ENCODE data around the gene CD8A.

The CD8A gene

DNA sequence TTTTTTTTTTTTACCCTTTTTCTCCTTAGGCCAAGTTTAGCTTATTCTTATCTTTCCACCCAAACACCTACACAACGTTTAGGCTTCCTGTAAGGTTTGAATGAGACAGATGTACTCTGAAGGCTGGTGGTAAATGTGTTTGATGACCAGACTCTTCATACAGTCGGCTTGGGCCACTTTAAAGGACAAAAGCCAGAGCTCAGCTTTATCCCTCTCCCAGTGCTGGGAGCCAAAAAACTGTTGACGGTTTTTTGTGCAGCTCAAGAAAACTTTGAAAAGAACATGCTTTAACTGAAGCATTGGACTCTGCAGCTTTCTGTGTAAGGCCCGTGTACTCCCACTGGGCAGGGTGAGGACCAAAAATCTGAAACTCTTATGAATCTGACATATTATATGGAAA lies 15.4 kb downstream of the CD8A start:
- TF ChIP-seq, protein P1, sequence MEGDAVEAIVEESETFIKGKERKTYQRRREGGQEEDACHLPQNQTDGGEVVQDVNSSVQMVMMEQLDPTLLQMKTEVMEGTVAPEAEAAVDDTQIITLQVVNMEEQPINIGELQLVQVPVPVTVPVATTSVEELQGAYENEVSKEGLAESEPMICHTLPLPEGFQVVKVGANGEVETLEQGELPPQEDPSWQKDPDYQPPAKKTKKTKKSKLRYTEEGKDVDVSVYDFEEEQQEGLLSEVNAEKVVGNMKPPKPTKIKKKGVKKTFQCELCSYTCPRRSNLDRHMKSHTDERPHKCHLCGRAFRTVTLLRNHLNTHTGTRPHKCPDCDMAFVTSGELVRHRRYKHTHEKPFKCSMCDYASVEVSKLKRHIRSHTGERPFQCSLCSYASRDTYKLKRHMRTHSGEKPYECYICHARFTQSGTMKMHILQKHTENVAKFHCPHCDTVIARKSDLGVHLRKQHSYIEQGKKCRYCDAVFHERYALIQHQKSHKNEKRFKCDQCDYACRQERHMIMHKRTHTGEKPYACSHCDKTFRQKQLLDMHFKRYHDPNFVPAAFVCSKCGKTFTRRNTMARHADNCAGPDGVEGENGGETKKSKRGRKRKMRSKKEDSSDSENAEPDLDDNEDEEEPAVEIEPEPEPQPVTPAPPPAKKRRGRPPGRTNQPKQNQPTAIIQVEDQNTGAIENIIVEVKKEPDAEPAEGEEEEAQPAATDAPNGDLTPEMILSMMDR (IDR thresholded peaks at IDR 0.05; ENCODE audit: insufficient read depth, low read depth, low read length, missing control alignments): no peak
- H3K4me3 ChIP-seq (ENCODE audit: low read depth, low read length): no peak overlapping the region
- DNase-seq (ENCODE audit: low read depth): no peak

DNA sequence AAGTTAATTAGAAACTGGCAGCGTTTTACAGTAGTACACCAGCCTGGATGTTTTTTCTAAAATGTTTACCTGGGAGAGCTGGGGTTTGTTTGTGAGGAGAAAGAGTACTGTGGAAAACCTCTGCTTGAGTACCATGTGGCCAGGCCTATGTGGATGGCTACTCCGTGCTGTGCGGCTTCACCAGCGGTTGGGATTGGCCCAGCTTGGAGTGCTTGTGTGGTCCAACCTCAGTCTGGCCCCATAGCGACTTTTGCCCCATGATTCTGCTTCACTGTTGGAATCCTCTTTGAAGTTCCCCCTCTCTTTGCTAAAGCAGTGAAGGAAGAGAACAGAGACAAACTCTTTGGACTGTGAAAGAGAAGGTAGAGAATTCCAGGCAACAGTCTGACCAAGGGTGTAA lies 15.9 kb downstream of the CD8A start:
- DNase-seq (ENCODE audit: low read depth): no peak
- TF ChIP-seq, protein P1 (IDR thresholded peaks at IDR 0.05; ENCODE audit: insufficient read depth, low read depth, low read length, missing control alignments): no peak
- H3K4me3 ChIP-seq (ENCODE audit: low read depth, low read length): no peak overlapping the region

DNA sequence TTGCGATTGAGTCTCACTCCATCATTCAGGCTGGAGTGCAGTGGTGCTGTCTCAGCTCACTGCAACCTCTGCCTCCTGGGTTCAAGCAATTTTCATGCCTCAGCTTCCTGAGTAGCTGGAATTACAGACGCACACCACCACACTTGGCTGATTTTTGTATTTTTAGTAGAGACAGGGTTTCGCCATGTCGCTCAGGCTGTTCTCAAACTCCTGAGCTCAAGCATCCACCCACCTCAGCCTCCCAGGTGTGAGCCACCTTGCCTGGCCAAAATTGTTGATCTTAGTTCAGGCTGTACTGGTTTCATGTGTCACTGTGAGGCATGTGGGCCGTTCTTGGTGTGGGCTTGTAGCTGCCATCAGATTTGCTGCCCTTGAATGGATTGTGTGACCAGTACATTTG lies 18.1 kb downstream of the CD8A start:
- DNase-seq (ENCODE audit: low read depth): no peak
- H3K4me3 ChIP-seq (ENCODE audit: low read depth, low read length): no peak overlapping the region
- TF ChIP-seq, protein P1 (IDR thresholded peaks at IDR 0.05; ENCODE audit: insufficient read depth, low read depth, low read length, missing control alignments): no peak

DNA sequence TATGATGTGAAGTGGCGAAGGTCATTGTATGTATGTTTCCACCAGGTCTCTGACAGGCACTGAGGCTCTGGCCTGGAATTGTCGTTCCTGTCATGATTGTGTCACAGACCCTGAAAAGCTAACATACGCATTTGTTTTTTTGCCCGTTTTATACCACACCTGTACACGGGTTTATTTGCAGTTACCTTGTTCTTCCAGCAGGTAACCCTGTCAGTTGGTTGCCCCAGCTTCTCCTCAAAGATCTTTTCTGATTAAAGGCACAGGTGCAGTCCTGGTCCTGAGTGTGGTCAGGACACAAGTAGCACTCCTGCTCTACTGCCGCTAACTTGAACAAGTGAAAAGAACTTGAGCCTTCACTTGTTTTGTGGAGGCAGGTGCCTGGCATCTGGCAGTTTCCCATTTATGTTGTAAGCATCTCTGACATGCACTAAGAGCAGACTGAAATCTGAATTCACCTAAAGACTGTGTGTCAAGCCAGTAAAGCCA lies 19.9 kb downstream of the CD8A start:
- H3K4me3 ChIP-seq (ENCODE audit: low read depth, low read length): no peak overlapping the region
- TF ChIP-seq, protein P1 (IDR thresholded peaks at IDR 0.05; ENCODE audit: insufficient read depth, low read depth, low read length, missing control alignments): no peak
- DNase-seq (ENCODE audit: low read depth): no peak

DNA sequence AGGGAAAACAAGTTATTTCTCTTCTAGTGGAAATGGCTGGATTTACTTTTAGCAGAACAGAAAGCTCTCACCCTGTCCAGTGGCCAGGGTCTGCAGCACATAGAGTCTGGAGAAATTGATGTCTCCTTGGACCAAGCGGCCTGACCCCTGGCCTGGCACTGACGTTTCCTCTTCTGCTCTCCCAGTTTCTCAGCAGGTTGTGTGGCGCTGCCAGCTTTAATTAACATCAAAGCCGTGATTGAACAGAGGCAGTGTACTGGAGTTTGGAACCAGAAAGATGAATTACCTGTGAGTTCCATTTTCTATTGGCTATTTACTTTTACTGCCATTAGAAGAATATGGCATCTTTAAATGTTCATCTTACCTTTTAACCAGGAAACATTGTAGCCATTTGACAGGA lies 20.9 kb downstream of the CD8A start:
- no peak overlapping the region for H3K4me3 ChIP-seq (ENCODE audit: low read depth, low read length)
- TF ChIP-seq, protein P1 (IDR thresholded peaks at IDR 0.05; ENCODE audit: insufficient read depth, low read depth, low read length, missing control alignments): no peak
- DNase-seq (ENCODE audit: low read depth): no peak

DNA sequence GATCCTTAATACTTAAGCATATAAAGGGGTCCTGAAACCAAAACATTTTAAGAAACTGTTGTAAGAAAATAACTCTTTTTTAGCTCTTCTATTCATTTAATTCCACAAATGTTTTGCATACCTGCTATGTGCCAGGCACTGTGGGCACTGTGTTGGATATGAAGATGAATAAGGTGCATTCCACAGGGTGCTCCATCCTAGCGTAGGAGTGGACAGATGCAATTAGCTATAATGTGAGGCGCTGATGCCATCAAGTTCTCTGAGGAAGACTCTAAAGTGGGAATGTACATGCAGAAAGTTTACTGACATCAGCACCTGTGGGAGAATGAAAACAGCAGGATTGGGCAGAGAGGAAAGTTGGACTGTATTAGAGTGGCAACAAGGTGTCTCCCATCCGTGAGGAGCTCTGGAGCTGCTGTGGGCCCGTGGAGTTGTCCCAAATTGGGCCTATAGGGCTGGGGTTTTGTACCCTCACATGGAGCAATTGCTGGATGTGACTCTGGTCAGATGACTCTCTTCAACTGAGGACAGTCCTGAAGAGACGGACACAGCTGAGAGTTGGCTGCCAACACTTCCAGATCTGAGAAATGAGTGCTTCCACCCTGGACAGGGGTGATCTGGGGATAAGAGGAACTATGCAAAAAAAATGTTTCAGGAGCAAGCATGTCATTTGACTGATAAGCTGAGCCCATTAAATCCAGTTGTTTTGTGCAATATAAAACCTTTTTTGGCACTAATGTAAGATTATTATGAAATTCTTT lies 22.3 kb downstream of the CD8A start:
- no peak overlapping the region for H3K4me3 ChIP-seq (ENCODE audit: low read depth, low read length)
- TF ChIP-seq, protein P1 (IDR thresholded peaks at IDR 0.05; ENCODE audit: insufficient read depth, low read depth, low read length, missing control alignments): no peak
- DNase-seq (ENCODE audit: low read depth): no peak

DNA sequence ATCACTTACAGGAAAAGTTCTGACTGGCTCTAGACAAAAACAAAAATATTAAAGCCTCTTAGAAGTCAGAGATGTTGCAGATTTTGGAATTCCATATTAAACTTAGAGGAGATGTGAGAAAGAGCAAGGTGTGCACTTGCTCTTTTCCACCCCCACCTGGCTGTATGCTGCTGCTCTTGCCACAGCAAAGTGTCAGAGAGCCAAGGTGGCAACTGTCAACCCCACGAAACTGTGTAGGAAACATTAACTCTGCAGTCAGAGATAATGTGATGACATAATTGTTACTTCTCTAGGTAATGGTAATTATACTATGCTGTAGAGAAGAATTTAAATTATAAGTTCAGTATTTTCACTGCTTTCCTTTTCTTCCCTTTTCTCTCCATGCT lies 25.4 kb downstream of the CD8A start:
- TF ChIP-seq, protein P1 (IDR thresholded peaks at IDR 0.05; ENCODE audit: insufficient read depth, low read depth, low read length, missing control alignments): no peak

More for the DNA sequence above, 25.4 kb downstream of the CD8A start:
- DNase-seq (ENCODE audit: low read depth): no peak
- no peak overlapping the region for H3K4me3 ChIP-seq (ENCODE audit: low read depth, low read length)

All from GM12865 (cell line).